ENCODE results near the gene ZFPM1. TPM values are rescaled to one million over a fixed set of nuclear protein-coding genes. Genes with fewer than 3 reads are reported as not detected.

Gene ZFPM1
- total and polyA plus RNA-seq, 2 of the 8 experiments (the other 6 are each of a cell fraction or from before 2014, with no cell fraction given): 0.74 to 4.8 TPM

DNA sequence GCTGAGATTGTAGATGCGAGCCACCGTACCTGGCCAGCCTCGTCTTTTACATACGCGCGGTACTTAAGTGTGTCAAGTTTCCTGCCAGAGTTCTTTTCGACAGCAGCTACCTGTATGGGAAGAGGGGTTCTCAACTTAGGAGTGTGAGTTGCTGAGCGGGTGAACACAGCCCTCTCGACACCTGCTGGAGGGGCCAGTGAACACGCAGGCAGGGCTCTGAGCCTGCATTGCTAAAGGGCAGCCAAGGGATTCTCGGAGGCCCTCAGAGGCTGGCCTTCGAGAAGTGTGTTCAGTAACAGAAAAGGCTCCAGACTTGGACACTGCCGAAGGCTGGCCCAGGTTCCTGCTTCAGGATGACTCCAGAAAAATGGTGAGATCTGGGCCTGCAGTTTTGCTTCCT, 123.2 kb downstream of the ZFPM1 start:
- Histone ChIP-seq H4K91ac (replicated peaks; ENCODE audit: insufficient read length, low read length) (no peak overlapping the region), H3K79me1 (ENCODE audit: low read depth, low read length) (peaks cover 17% of the 10 kb centered on the region), H2AK5ac (ENCODE audit: low read depth, low read length) (no peak overlapping the region), H3K79me2 (ENCODE audit: control insufficient read depth in 1 of 2, insufficient read depth in 2 of 2, low read length in 2 of 2) (peaks cover 6 to 83% of the 10 kb centered on the region in 2 experiments), H3K4ac (replicated peaks; ENCODE audit: insufficient read length, low read depth, low read length) (no peak overlapping the region), H3K56ac (replicated peaks; ENCODE audit: insufficient read length, low read depth, low read length) (no peak overlapping the region), H3K4me2 (ENCODE audit: insufficient read depth in 1 of 2, low read depth in 2 of 2, low read length in 2 of 2) (no peak overlapping the region), H4K5ac (ENCODE audit: insufficient read length, low read depth, low read length) (no peak overlapping the region), H4K8ac (ENCODE audit: extremely low read depth, insufficient read depth, low read length) (no peak overlapping the region), H3K9ac (replicated peaks in 1 of 4; ENCODE audit: extremely low read depth in 1 of 4, low read depth in 3 of 4, low read length in 3 of 4) (no peak overlapping the region), H3K9me3 (ENCODE audit: insufficient read depth in 2 of 2, low read depth in 1 of 2, low read length in 1 of 2) (no peaks in the 10 kb centered on the region), H3K36me3 (ENCODE audit: control insufficient read depth in 2 of 4, insufficient read depth in 4 of 4, low read length in 3 of 4) (peaks cover 2 to 40% (median 14%) of the 10 kb centered on the region in 4 experiments; a peak in 7 of 8 replicates), H2AFZ (ENCODE audit: low read length) (no peak overlapping the region), H3K27me3 (replicated peaks in 1 of 4; ENCODE audit: control insufficient read depth in 3 of 4, extremely low read depth in 1 of 4, insufficient read depth in 3 of 4, low read length in 3 of 4) (no peaks in the 10 kb centered on the region), H3K14ac (ENCODE audit: insufficient read length) (no peak overlapping the region), H4K20me1 (replicated peaks in 1 of 2; ENCODE audit: control insufficient read depth in 1 of 2, insufficient read depth in 2 of 2, low read length in 2 of 2) (peaks cover 23 to 30% of the 10 kb centered on the region in 2 experiments), H3K4me1 (replicated peaks in 1 of 4; ENCODE audit: control insufficient read depth in 3 of 4, insufficient read depth in 4 of 4, low read length in 3 of 4) (peaks cover 0 to 6% (median 3%) of the 10 kb centered on the region in 4 experiments; a peak in 5 of 7 replicates), H3K23ac (ENCODE audit: insufficient read length) (no peak overlapping the region), H2BK15ac (ENCODE audit: low read length) (no peak overlapping the region), H2BK20ac (ENCODE audit: low read length) (no peak overlapping the region), H2BK12ac (ENCODE audit: low read depth, low read length) (no peak overlapping the region), H3K23me2 (ENCODE audit: low read depth, low read length) (no peaks in the 10 kb centered on the region), H3K4me3 (ENCODE audit: extremely low read depth in 1 of 4, insufficient read depth in 2 of 4, low read depth in 3 of 4, low read length in 4 of 4) (no peak overlapping the region), H3K27ac (ENCODE audit: low read depth, low read length) (no peak overlapping the region), H3K18ac (ENCODE audit: extremely low read depth, low read length) (no peak overlapping the region), H2BK5ac (ENCODE audit: low read depth, low read length) (no peak overlapping the region), H2BK120ac (replicated peaks; ENCODE audit: low read depth, low read length) (no peak overlapping the region)
- FAIRE-seq (no peak), DNase-seq (ENCODE audit: low read depth in 1 of 2, low spot score in 2 of 2) (no peak)
- ChIA-PET CTCF (ENCODE audit: partially characterized antibody) (no interaction called here), POLR2A (ENCODE audit: partially characterized antibody) (no interaction called here)
- 94% methylated on average over 13 of the region's 13 CpGs; no CpG with 5 or more reads in 1 of the 2 experiments for WGBS, 2 experiments (ENCODE audit: extremely low coverage in 1 of 2, insufficient coverage in 1 of 2, insufficient read length in 1 of 2, insufficient replicate concordance in 2 of 2, low coverage in 1 of 2, low lambda C conversion rate in 2 of 2, missing lambda C conversion rate in 1 of 2)
- TF ChIP-seq RNF2 (IDR thresholded peaks at IDR 0.05; ENCODE audit: borderline replicate concordance, low read depth, low read length, missing control alignments, poor library complexity, severe bottlenecking) (no peak), CTBP2 (IDR thresholded peaks at IDR 0.05; ENCODE audit: borderline replicate concordance, insufficient read depth, insufficient read length, low read length) (no peak), POU5F1 (IDR thresholded peaks at IDR 0.05; ENCODE audit: low read depth, low read length) (no peak), ASH2L (IDR thresholded peaks at IDR 0.05; ENCODE audit: low read length) (no peak), TBP (IDR thresholded peaks at IDR 0.05; ENCODE audit: low read depth, low read length) (no peak), SP1 (IDR thresholded peaks at IDR 0.05; ENCODE audit: low read depth, low read length) (no peak), HDAC2 (IDR thresholded peaks at IDR 0.05; ENCODE audit: borderline replicate concordance in 1 of 2, low read depth in 2 of 2, low read length in 2 of 2) (no peak)
- TF ChIP-seq, protein P1, sequence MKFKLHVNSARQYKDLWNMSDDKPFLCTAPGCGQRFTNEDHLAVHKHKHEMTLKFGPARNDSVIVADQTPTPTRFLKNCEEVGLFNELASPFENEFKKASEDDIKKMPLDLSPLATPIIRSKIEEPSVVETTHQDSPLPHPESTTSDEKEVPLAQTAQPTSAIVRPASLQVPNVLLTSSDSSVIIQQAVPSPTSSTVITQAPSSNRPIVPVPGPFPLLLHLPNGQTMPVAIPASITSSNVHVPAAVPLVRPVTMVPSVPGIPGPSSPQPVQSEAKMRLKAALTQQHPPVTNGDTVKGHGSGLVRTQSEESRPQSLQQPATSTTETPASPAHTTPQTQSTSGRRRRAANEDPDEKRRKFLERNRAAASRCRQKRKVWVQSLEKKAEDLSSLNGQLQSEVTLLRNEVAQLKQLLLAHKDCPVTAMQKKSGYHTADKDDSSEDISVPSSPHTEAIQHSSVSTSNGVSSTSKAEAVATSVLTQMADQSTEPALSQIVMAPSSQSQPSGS (IDR thresholded peaks at IDR 0.05; ENCODE audit: low read length): no peak
- TF ChIP-seq, protein P2, sequence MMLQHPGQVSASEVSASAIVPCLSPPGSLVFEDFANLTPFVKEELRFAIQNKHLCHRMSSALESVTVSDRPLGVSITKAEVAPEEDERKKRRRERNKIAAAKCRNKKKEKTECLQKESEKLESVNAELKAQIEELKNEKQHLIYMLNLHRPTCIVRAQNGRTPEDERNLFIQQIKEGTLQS (IDR thresholded peaks at IDR 0.05; ENCODE audit: insufficient read depth, low read depth, low read length): no peak
